LNCAP (cell line): ENCODE measurements around the gene ACACA.

Experiments used
- TF ChIP-seq, protein P1 (sequence below): fragments of 450-650 bp; IDR thresholded peaks from 2 replicates; pipeline ENCODE4 v1.5.1; 2017; ENCODE audit warnings: mild to moderate bottlenecking

ACACA gene

GRCh38 chr17:37079065-37079708, 327.4 kb downstream of the ACACA start:
- TF ChIP-seq, protein P1, sequence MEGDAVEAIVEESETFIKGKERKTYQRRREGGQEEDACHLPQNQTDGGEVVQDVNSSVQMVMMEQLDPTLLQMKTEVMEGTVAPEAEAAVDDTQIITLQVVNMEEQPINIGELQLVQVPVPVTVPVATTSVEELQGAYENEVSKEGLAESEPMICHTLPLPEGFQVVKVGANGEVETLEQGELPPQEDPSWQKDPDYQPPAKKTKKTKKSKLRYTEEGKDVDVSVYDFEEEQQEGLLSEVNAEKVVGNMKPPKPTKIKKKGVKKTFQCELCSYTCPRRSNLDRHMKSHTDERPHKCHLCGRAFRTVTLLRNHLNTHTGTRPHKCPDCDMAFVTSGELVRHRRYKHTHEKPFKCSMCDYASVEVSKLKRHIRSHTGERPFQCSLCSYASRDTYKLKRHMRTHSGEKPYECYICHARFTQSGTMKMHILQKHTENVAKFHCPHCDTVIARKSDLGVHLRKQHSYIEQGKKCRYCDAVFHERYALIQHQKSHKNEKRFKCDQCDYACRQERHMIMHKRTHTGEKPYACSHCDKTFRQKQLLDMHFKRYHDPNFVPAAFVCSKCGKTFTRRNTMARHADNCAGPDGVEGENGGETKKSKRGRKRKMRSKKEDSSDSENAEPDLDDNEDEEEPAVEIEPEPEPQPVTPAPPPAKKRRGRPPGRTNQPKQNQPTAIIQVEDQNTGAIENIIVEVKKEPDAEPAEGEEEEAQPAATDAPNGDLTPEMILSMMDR = no peak

- TF ChIP-seq, protein P1 = no peak
Observed at GRCh38 chr17:37069087-37069486, 337.5 kb downstream of the ACACA start.

GRCh38 chr17:37068266-37068665, 338.4 kb downstream of the ACACA start:
- TF ChIP-seq, protein P1 = no peak

- TF ChIP-seq, protein P1 = no peak
Observed at GRCh38 chr17:37067555-37068111, 339.0 kb downstream of the ACACA start.

- TF ChIP-seq, protein P1 = no peak
Observed at GRCh38 chr17:37066322-37067255, 340.0 kb downstream of the ACACA start.

GRCh38 chr17:37065486-37066321, 340.9 kb downstream of the ACACA start:
- TF ChIP-seq, protein P1 = no peak

DNA sequence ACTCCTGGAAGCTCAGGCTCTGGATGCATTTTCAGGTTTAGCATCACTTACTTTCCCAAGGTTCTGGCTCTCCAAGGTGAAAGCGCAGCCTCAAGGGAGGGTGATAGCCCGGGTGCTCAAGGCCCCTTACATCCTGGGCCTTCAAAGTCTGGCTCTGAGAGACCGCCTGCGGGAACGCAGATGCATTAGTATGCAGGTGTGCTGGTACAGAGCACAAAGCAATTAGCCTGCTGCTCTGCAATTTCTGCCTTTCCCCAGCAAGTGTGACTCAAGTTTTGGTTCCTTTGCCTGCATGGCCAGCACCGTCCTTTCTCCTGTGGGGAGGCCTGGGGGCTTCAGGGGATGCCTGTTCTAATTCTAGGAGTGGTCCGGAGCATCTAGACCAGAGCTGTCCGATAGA, 341.7 kb downstream of the ACACA start:
- TF ChIP-seq, protein P1 = no peak
